Naive thymus-derived CD8-positive, alpha-beta T cell (primary cell): ENCODE results near the gene VSIR. TPM values are rescaled to one million over a fixed set of nuclear protein-coding genes. Genes with fewer than 3 reads are reported as not detected.

Experiments
- ATAC-seq, 2 donors: fragments of 150-1000 bp; cut with Tn5 transposase in 1 of 2; sonication (Bioruptor Pico), chemical (Tn5 transposase) in 1 of 2; 1 replicate in 1 of 2; 2 replicates in 1 of 2; pipeline ENCODE4 v1.10.0; 2021; ENCODE audit warnings: mild to moderate bottlenecking in 2 of 2, moderate library complexity in 2 of 2
- POLR2A ChIA-PET: fragments of 350-600 bp; sonication (Branson Sonifier 250); formaldehyde crosslinking; loops from one replicate; lab custom pipeline; 2021; ENCODE audit warnings: antibody characterized with exemption; lab: Charles Lee
- DNase-seq, 10 donors: peaks; one replicate each; pipeline versions ENCODE4 v3.0.0 to v3.0.0-alpha.2; 2020 to 2022
- H3K27ac Mint-ChIP-seq, 10 donors: one replicate each; pipeline ENCODE4 v1.8.0; 2020 to 2022; ENCODE audit warnings: mild to moderate bottlenecking in 10 of 10, mixed read lengths in 10 of 10, moderate library complexity in 4 of 10, inconsistent platforms in 1 of 10
- H3K27me3 Mint-ChIP-seq, 5 donors: one replicate each; pipeline ENCODE4 v1.8.0; 2021 to 2022; ENCODE audit warnings: mixed read lengths in 5 of 5
- H3K36me3 Mint-ChIP-seq, 3 donors: one replicate each; pipeline ENCODE4 v1.8.0; 2020 to 2022; ENCODE audit warnings: mixed read lengths in 3 of 3, mild to moderate bottlenecking in 2 of 3, inconsistent platforms in 1 of 3
- H3K4me1 Mint-ChIP-seq, 4 donors: one replicate each; pipeline ENCODE4 v1.8.0; 2021 to 2022; ENCODE audit warnings: mixed read lengths in 4 of 4
- H3K4me3 Mint-ChIP-seq, 10 donors: one replicate each; pipeline ENCODE4 v1.8.0; 2020 to 2022; ENCODE audit warnings: mild to moderate bottlenecking in 10 of 10, mixed read lengths in 10 of 10, moderate library complexity in 6 of 10, inconsistent platforms in 1 of 10
- H3K9me3 Mint-ChIP-seq, 9 donors: one replicate each; pipeline ENCODE4 v1.8.0; 2020 to 2022; ENCODE audit warnings: mixed read lengths in 9 of 9, mild to moderate bottlenecking in 3 of 9, inconsistent platforms in 1 of 9, moderate library complexity in 1 of 9
- polyA plus RNA-seq, 3 donors: library from polyadenylated mRNA; unstranded; fragments of 300-500 nt; fragmentation: Illumina TruSeq; gene quantifications; one replicate each; pipeline ENCODE4 v1.2.3, GENCODE V29; 2021
- total RNA-seq, 8 experiments: library from RNA in 2 of 8; stranded (reverse) in 2 of 8; gene quantifications; one replicate each; pipeline ENCODE4 v1.2.3 and lab custom pipeline; 2021 to 2026

VSIR gene
- total and polyA plus RNA-seq, 5 experiments from 2014 or later = 102 to 343 (median 211) TPM

- POLR2A ChIA-PET = no interaction called here
- DNase-seq (no peak), ATAC-seq (no peak)
- Mint-ChIP-seq H3K4me1 (peaks cover 0 to 11% (median 2%) of the 10 kb centered on the region in 4 donors), H3K27ac (peak overlapping the region in 1 of 10 donors; percentile 8), H3K9me3 (no peaks in the 10 kb centered on the region), H3K27me3 (no peaks in the 10 kb centered on the region), H3K4me3 (no peak overlapping the region), H3K36me3 (peaks cover 0 to 6% (median 5%) of the 10 kb centered on the region in 3 donors)
These were observed 30.8 kb upstream of the VSIR start for GRCh38 chr10:71804077-71804476.

GRCh38 chr10:71802715-71803488, 29.6 kb upstream of the VSIR start:
- Mint-ChIP-seq H3K27me3 (no peaks in the 10 kb centered on the region), H3K9me3 (no peaks in the 10 kb centered on the region), H3K27ac (no peak overlapping the region), H3K4me3 (no peak overlapping the region), H3K36me3 (peaks cover 0 to 6% (median 5%) of the 10 kb centered on the region in 3 donors), H3K4me1 (peaks cover 1 to 14% (median 4%) of the 10 kb centered on the region in 4 donors)
- ATAC-seq (no peak), DNase-seq (no peak)
- POLR2A ChIA-PET = no interaction called here

- H3K27me3 Mint-ChIP-seq = no peaks in the 10 kb centered on the region
- H3K4me1 Mint-ChIP-seq = peaks cover 8 to 20% (median 10%) of the 10 kb centered on the region in 4 donors
- no peak overlapping the region for H3K27ac Mint-ChIP-seq
- peaks cover 0 to 6% (median 5%) of the 10 kb centered on the region in 3 donors for H3K36me3 Mint-ChIP-seq
- H3K9me3 Mint-ChIP-seq = no peaks in the 10 kb centered on the region
- no peak overlapping the region for H3K4me3 Mint-ChIP-seq
- ATAC-seq (no peak), DNase-seq (no peak)
- POLR2A ChIA-PET = no interaction called here
These were observed 28.9 kb upstream of the VSIR start for GRCh38 chr10:71802235-71802634.

- ATAC-seq (no peak), DNase-seq (no peak)
- POLR2A ChIA-PET = no interaction called here
- Mint-ChIP-seq H3K9me3 (no peaks in the 10 kb centered on the region), H3K27ac (peak overlapping the region in 1 of 10 donors; percentile 6), H3K4me1 (peaks cover 13 to 29% (median 18%) of the 10 kb centered on the region in 4 donors), H3K36me3 (peaks cover 0 to 5% (median under 1%) of the 10 kb centered on the region in 3 donors), H3K27me3 (no peaks in the 10 kb centered on the region), H3K4me3 (no peak overlapping the region)
These were observed 28.0 kb upstream of the VSIR start for GRCh38 chr10:71801361-71801760.

- peaks cover 0 to 2% (median 2%) of the 10 kb centered on the region in 3 donors for H3K36me3 Mint-ChIP-seq
- H3K9me3 Mint-ChIP-seq = no peaks in the 10 kb centered on the region
- H3K4me1 Mint-ChIP-seq = peaks cover 17 to 36% (median 24%) of the 10 kb centered on the region in 4 donors
- DNase-seq (no peak), ATAC-seq (no peak)
- no peak overlapping the region for H3K27ac Mint-ChIP-seq
- POLR2A ChIA-PET = no interaction called here
- H3K4me3 Mint-ChIP-seq = no peak overlapping the region
- peaks cover 0 to 2% (median 0%) of the 10 kb centered on the region in 5 donors for H3K27me3 Mint-ChIP-seq
These were observed 26.5 kb upstream of the VSIR start for GRCh38 chr10:71799608-71800453.

- no peak overlapping the region for H3K4me3 Mint-ChIP-seq
- H3K27me3 Mint-ChIP-seq = peaks cover 0 to 2% (median 0%) of the 10 kb centered on the region in 5 donors
- H3K27ac Mint-ChIP-seq = no peak overlapping the region
- peaks cover 0 to 7% (median 2%) of the 10 kb centered on the region in 3 donors for H3K36me3 Mint-ChIP-seq
- no peak for ATAC-seq
- no peaks in the 10 kb centered on the region for H3K9me3 Mint-ChIP-seq
- POLR2A ChIA-PET = no interaction called here
- no peak for DNase-seq
- peaks cover 16 to 35% (median 24%) of the 10 kb centered on the region in 4 donors for H3K4me1 Mint-ChIP-seq
These were observed 25.8 kb upstream of the VSIR start for GRCh38 chr10:71799112-71799511.

GRCh38 chr10:71798308-71798624, 24.9 kb upstream of the VSIR start:
- no peak overlapping the region for H3K4me3 Mint-ChIP-seq
- no peak overlapping the region for H3K27ac Mint-ChIP-seq
- no peak for ATAC-seq
- POLR2A ChIA-PET = no interaction called here
- H3K9me3 Mint-ChIP-seq = no peaks in the 10 kb centered on the region
- H3K4me1 Mint-ChIP-seq = peaks cover 19 to 33% (median 24%) of the 10 kb centered on the region in 4 donors
- no peak for DNase-seq
- H3K27me3 Mint-ChIP-seq = peaks cover 0 to 2% (median 0%) of the 10 kb centered on the region in 5 donors
- peaks cover 0 to 13% (median 2%) of the 10 kb centered on the region in 3 donors for H3K36me3 Mint-ChIP-seq

GRCh38 chr10:71797533-71798307, 24.4 kb upstream of the VSIR start:
- POLR2A ChIA-PET = interaction anchor here (1.1 kb wide), 1 partner anchor 46 kb away, joined by 3 read pairs; no protein-coding TSS in a partner anchor
- Mint-ChIP-seq H3K27me3 (peaks cover 0 to 2% (median 0%) of the 10 kb centered on the region in 5 donors), H3K27ac (peak overlapping the region in 3 of 10 donors; percentile 35 to 72 (median 60)), H3K9me3 (no peaks in the 10 kb centered on the region), H3K4me3 (peak overlapping the region in 7 of 10 donors; percentile 16 to 57 (median 46)), H3K4me1 (peaks cover 19 to 33% (median 24%) of the 10 kb centered on the region in 4 donors), H3K36me3 (peaks cover 0 to 16% (median 2%) of the 10 kb centered on the region in 3 donors)
- DNase-seq (peak in 4 of 10 donors; percentile 36 to 57 (median 47)), ATAC-seq (peak; percentile 86 to 97)

GRCh38 chr10:71796749-71797405, 23.6 kb upstream of the VSIR start:
- ATAC-seq (no peak), DNase-seq (no peak)
- peak overlapping the region in 4 of 10 donors; percentile 25 to 82 (median 54) for H3K27ac Mint-ChIP-seq
- peaks cover 19 to 33% (median 24%) of the 10 kb centered on the region in 4 donors for H3K4me1 Mint-ChIP-seq
- H3K27me3 Mint-ChIP-seq = peaks cover 0 to 2% (median 0%) of the 10 kb centered on the region in 5 donors
- POLR2A ChIA-PET = interaction anchor here (1.1 to 1.8 kb wide), 2 partner anchors 24 to 45 kb away, joined by 3 to 5 read pairs; partner anchors contain the start of gene VSIR
- no peaks in the 10 kb centered on the region for H3K9me3 Mint-ChIP-seq
- H3K36me3 Mint-ChIP-seq = peaks cover 0 to 16% (median 2%) of the 10 kb centered on the region in 3 donors
- peak overlapping the region in 7 of 10 donors; percentile 16 to 57 (median 46) for H3K4me3 Mint-ChIP-seq

- ATAC-seq (no peak), DNase-seq (no peak)
- peaks cover 22 to 37% (median 33%) of the 10 kb centered on the region in 4 donors for H3K4me1 Mint-ChIP-seq
- H3K4me3 Mint-ChIP-seq = no peak overlapping the region
- H3K9me3 Mint-ChIP-seq = no peaks in the 10 kb centered on the region
- peaks cover 0 to 14% (median 2%) of the 10 kb centered on the region in 3 donors for H3K36me3 Mint-ChIP-seq
- POLR2A ChIA-PET = interaction anchor here (1.8 kb wide), 1 partner anchor 22 kb away, joined by 5 read pairs; the partner anchor contains the start of gene VSIR
- peak overlapping the region in 1 of 10 donors; percentile 53 for H3K27ac Mint-ChIP-seq
- peaks cover 0 to 2% (median 0%) of the 10 kb centered on the region in 5 donors for H3K27me3 Mint-ChIP-seq
These were observed 21.9 kb upstream of the VSIR start for GRCh38 chr10:71795248-71795647.

GRCh38 chr10:71790749-71791440, 17.6 kb upstream of the VSIR start:
- H3K4me1 Mint-ChIP-seq = peaks cover 11 to 16% (median 14%) of the 10 kb centered on the region in 4 donors
- POLR2A ChIA-PET = no interaction called here
- peak overlapping the region in 3 of 10 donors; percentile 24 to 65 (median 47) for H3K27ac Mint-ChIP-seq
- DNase-seq (no peak), ATAC-seq (no peak)
- peaks cover 0 to 2% (median 0%) of the 10 kb centered on the region in 5 donors for H3K27me3 Mint-ChIP-seq
- peak overlapping the region in 4 of 10 donors; percentile 4 to 45 (median 14) for H3K4me3 Mint-ChIP-seq
- peaks cover 0 to 16% (median 2%) of the 10 kb centered on the region in 3 donors for H3K36me3 Mint-ChIP-seq
- no peaks in the 10 kb centered on the region for H3K9me3 Mint-ChIP-seq
